Measurements from ENCODE around the gene TCF15.

DNA sequence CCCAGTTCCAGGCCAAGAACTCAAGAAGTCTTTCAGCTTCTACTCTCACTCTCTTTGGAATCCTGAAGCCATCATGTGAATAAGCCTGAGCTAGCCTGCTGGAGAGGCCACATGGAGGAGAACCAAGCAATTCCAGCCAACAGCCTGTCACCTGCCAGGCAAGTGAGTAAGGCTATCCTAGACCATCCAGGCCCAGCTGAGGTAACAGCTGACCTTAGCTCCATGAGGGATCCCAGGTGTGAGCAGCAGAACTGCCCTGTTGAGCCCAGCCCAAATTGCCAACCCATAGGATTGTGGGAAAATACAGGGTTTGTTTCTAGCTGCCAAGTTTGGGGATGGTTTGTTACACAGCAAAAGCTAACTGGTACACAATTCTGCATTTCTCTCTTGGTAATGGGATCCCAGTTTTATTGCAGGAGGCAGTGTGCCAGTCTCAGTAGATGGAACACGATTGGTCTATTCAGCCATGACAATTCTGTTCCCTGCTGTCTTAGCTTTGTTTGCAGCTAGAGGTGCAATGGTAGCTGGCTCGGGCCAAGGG, 37.4 kb upstream of the TCF15 start:
- TF ChIP-seq CBX5 (CRISPR knock-in tag; IDR thresholded peaks at IDR 0.05; ENCODE audit: borderline replicate concordance) = no peak
- TF ChIP-seq, protein P1, sequence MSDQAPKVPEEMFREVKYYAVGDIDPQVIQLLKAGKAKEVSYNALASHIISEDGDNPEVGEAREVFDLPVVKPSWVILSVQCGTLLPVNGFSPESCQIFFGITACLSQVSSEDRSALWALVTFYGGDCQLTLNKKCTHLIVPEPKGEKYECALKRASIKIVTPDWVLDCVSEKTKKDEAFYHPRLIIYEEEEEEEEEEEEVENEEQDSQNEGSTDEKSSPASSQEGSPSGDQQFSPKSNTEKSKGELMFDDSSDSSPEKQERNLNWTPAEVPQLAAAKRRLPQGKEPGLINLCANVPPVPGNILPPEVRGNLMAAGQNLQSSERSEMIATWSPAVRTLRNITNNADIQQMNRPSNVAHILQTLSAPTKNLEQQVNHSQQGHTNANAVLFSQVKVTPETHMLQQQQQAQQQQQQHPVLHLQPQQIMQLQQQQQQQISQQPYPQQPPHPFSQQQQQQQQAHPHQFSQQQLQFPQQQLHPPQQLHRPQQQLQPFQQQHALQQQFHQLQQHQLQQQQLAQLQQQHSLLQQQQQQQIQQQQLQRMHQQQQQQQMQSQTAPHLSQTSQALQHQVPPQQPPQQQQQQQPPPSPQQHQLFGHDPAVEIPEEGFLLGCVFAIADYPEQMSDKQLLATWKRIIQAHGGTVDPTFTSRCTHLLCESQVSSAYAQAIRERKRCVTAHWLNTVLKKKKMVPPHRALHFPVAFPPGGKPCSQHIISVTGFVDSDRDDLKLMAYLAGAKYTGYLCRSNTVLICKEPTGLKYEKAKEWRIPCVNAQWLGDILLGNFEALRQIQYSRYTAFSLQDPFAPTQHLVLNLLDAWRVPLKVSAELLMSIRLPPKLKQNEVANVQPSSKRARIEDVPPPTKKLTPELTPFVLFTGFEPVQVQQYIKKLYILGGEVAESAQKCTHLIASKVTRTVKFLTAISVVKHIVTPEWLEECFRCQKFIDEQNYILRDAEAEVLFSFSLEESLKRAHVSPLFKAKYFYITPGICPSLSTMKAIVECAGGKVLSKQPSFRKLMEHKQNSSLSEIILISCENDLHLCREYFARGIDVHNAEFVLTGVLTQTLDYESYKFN (CRISPR knock-in tag; conservative IDR thresholded peaks at IDR 0.05) = no peak
- TF ChIP-seq, protein P2, sequence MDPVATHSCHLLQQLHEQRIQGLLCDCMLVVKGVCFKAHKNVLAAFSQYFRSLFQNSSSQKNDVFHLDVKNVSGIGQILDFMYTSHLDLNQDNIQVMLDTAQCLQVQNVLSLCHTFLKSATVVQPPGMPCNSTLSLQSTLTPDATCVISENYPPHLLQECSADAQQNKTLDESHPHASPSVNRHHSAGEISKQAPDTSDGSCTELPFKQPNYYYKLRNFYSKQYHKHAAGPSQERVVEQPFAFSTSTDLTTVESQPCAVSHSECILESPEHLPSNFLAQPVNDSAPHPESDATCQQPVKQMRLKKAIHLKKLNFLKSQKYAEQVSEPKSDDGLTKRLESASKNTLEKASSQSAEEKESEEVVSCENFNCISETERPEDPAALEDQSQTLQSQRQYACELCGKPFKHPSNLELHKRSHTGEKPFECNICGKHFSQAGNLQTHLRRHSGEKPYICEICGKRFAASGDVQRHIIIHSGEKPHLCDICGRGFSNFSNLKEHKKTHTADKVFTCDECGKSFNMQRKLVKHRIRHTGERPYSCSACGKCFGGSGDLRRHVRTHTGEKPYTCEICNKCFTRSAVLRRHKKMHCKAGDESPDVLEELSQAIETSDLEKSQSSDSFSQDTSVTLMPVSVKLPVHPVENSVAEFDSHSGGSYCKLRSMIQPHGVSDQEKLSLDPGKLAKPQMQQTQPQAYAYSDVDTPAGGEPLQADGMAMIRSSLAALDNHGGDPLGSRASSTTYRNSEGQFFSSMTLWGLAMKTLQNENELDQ (CRISPR knock-in tag; IDR thresholded peaks at IDR 0.05; ENCODE audit: borderline replicate concordance) = no peak
- TF ChIP-seq ZNF549 (CRISPR knock-in tag; IDR thresholded peaks at IDR 0.05) = no peak
- no peak for TF ChIP-seq U2AF2 (IDR thresholded peaks at IDR 0.05; ENCODE audit: low read depth, low read length)
- TF ChIP-seq ATM (IDR thresholded peaks at IDR 0.05; ENCODE audit: borderline replicate concordance) = no peak
- TF ChIP-seq, protein P3, sequence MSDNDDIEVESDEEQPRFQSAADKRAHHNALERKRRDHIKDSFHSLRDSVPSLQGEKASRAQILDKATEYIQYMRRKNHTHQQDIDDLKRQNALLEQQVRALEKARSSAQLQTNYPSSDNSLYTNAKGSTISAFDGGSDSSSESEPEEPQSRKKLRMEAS (IDR thresholded peaks at IDR 0.05) = no peak
- no peak for TF ChIP-seq ERF (CRISPR knock-in tag; IDR thresholded peaks at IDR 0.05)
- TF ChIP-seq CTCF (CRISPR knock-in tag; IDR thresholded peaks at IDR 0.05) = no peak
- no peak for TF ChIP-seq SETDB1 (CRISPR knock-in tag; IDR thresholded peaks at IDR 0.05; ENCODE audit: borderline replicate concordance)
- TF ChIP-seq NFIC (IDR thresholded peaks at IDR 0.05; ENCODE audit: low read length) = no peak
- TF ChIP-seq PHF21A (CRISPR knock-in tag; IDR thresholded peaks at IDR 0.05) = no peak

All from HepG2 (cell line).